Cerebellar cortex (tissue), 1 donor: ENCODE results near the gene POLR3C.
"Not testable (repeated sequence)": the region's sequence is repeated elsewhere in the genome, so short reads cannot be mapped to it uniquely, and the experiment has no call there.

Source experiments
- DNase-seq: peaks from one replicate; pipeline ENCODE4 v3.0.0-alpha.2; 2015; ENCODE audit warnings: low spot score

POLR3C gene

GRCh38 chr1:145823565-145824498, at the start of gene POLR3C, which contains the start of gene RNF115:
Gene POLR3C, plus strand, starts transcription at chr1:145824200. Its CDS starts 1,577 bp downstream, at chr1:145825777.
Gene RNF115, minus strand, starts transcription at chr1:145824095. Its CDS starts 222 bp downstream, at chr1:145823873.
- peak; percentile 94 for DNase-seq

- DNase-seq: no peak
These were observed 46.4 kb upstream of the POLR3C start for GRCh38 chr1:145777357-145778145.

GRCh38 chr1:145778146-145778540, 45.9 kb upstream of the POLR3C start:
- no peak for DNase-seq

- no peak for DNase-seq
These were observed 41.5 kb upstream of the POLR3C start for GRCh38 chr1:145782272-145783099.

- DNase-seq: peak; percentile 47
These were observed 39.6 kb upstream of the POLR3C start for GRCh38 chr1:145784409-145784808.

- no peak for DNase-seq
These were observed 38.5 kb upstream of the POLR3C start for GRCh38 chr1:145785547-145785946.

- no peak for DNase-seq
These were observed 37.7 kb upstream of the POLR3C start for GRCh38 chr1:145786271-145786670.

GRCh38 chr1:145788580-145788979, 35.4 kb upstream of the POLR3C start:
- DNase-seq: no peak

- not testable (repeated sequence) for DNase-seq
These were observed 32.1 kb upstream of the POLR3C start for GRCh38 chr1:145791860-145792259.

- DNase-seq: no peak
These were observed 31.5 kb upstream of the POLR3C start for GRCh38 chr1:145792484-145792883.

GRCh38 chr1:145795257-145795881, 28.6 kb upstream of the POLR3C start:
- DNase-seq: no peak

- no peak for DNase-seq
These were observed 27.2 kb upstream of the POLR3C start for GRCh38 chr1:145796753-145797152.

GRCh38 chr1:145799806-145800205, 24.2 kb upstream of the POLR3C start:
- DNase-seq: no peak

GRCh38 chr1:145804235-145805045, 19.6 kb upstream of the POLR3C start:
- DNase-seq: no peak

- no peak for DNase-seq
These were observed 18.9 kb upstream of the POLR3C start for GRCh38 chr1:145805057-145805456.

GRCh38 chr1:145806408-145806807, 17.6 kb upstream of the POLR3C start:
- DNase-seq: no peak

GRCh38 chr1:145806844-145807243, 17.2 kb upstream of the POLR3C start:
- DNase-seq: no peak

GRCh38 chr1:145812977-145813810, 10.8 kb upstream of the POLR3C start:
- not testable (repeated sequence) for DNase-seq

- DNase-seq: not testable (repeated sequence)
These were observed 5.9 kb upstream of the POLR3C start for GRCh38 chr1:145818095-145818494.
